ENCODE data around the gene KLHL25.

GRCh38 chr15:85726454-85726853, 68.3 kb downstream of the KLHL25 start:
- TF ChIP-seq CTCF (IDR thresholded peaks at IDR 0.05; ENCODE audit: low read depth, low read length, missing input control) (no peak), YY1 (IDR thresholded peaks at IDR 0.05) (no peak)
